Neural cell (in vitro differentiated cells): ENCODE results near the gene TMEM121B. TPM values are rescaled to one million over a fixed set of nuclear protein-coding genes. Genes with fewer than 3 reads are reported as not detected.

Experiments
- H2AFZ ChIP-seq: fragments of 200-600, 300-800 bp; sonication (generic), shearing (Covaris generic); 2 replicates; pipeline ENCODE4 v1.6.0; 2014; ENCODE audit warnings: low read depth, mild to moderate bottlenecking, antibody characterized with exemption, low read length, moderate library complexity
- H3F3A ChIP-seq: fragments of 200-600 bp; shearing (Covaris generic); 2 replicates; pipeline ENCODE4 v1.6.1; 2016; ENCODE audit warnings: mild to moderate bottlenecking, moderate library complexity, mixed read lengths, antibody characterized with exemption, low read length; ENCODE audit not compliant: insufficient read depth, poor library complexity, severe bottlenecking
- H3K27ac ChIP-seq: fragments of 200-600, 300-800 bp; sonication (generic), shearing (Covaris generic); 2 replicates; pipeline ENCODE4 v1.5.1; 2014; ENCODE audit warnings: mild to moderate bottlenecking, low read length, moderate library complexity
- H3K27me3 ChIP-seq: fragments of 300-800, 200-600 bp; sonication (generic), shearing (Covaris generic); 2 replicates; pipeline ENCODE4 v1.6.0; 2014; ENCODE audit warnings: mild to moderate bottlenecking, low read depth, low read length, moderate library complexity; ENCODE audit not compliant: insufficient read depth
- H3K36me3 ChIP-seq: fragments of 300-800, 200-600 bp; sonication (generic), shearing (Covaris generic); 2 replicates; pipeline ENCODE4 v1.5.1; 2014; ENCODE audit warnings: mild to moderate bottlenecking, antibody characterized with exemption, low read length, moderate library complexity; ENCODE audit not compliant: insufficient read depth
- H3K4me2 ChIP-seq: fragments of 300-800, 200-600 bp; sonication (generic), shearing (Covaris generic); 2 replicates; pipeline ENCODE4 v1.6.0; 2014; ENCODE audit warnings: mild to moderate bottlenecking, low read length
- H3K4me3 ChIP-seq: fragments of 300-800, 200-600 bp; sonication (generic), shearing (Covaris generic); 2 replicates; pipeline ENCODE4 v1.5.1; 2014; ENCODE audit warnings: mild to moderate bottlenecking, low read length, moderate library complexity
- H3K79me2 ChIP-seq: fragments of 200-600 bp; shearing (Covaris generic); replicated peaks from 2 replicates; pipeline ENCODE4 v1.6.0; 2014; ENCODE audit warnings: mild to moderate bottlenecking, low read length, moderate library complexity; ENCODE audit not compliant: insufficient read depth
- H3K9ac ChIP-seq: fragments of 300-800, 200-600 bp; sonication (generic), shearing (Covaris generic); 2 replicates; pipeline ENCODE4 v1.6.1; 2016; ENCODE audit warnings: mild to moderate bottlenecking, low read length, mixed read lengths
- H3K9me2 ChIP-seq: fragments of 200-600 bp; shearing (Covaris generic); 2 replicates; pipeline ENCODE4 v1.6.1; 2016; ENCODE audit warnings: mild to moderate bottlenecking, low read length, mixed read lengths; ENCODE audit not compliant: insufficient read depth
- H3K9me3 ChIP-seq: fragments of 200-600, 300-800 bp; sonication (generic), shearing (Covaris generic); 2 replicates; pipeline ENCODE4 v1.6.1; 2016; ENCODE audit warnings: mild to moderate bottlenecking, mixed run types, low read length, moderate library complexity, mixed read lengths
- H4K20me1 ChIP-seq: fragments of 200-600 bp; shearing (Covaris generic); 2 replicates; pipeline ENCODE4 v1.6.1; 2016; ENCODE audit warnings: mild to moderate bottlenecking, mixed run types; ENCODE audit not compliant: insufficient read depth
- EP300 ChIP-seq: fragments of 450-650 bp; conservative IDR thresholded peaks from 2 replicates; pipeline ENCODE4 v1.6.1; 2014; ENCODE audit warnings: antibody characterized with exemption, mild to moderate bottlenecking, moderate library complexity; ENCODE audit not compliant: poor library complexity, severe bottlenecking
- EZH2 ChIP-seq: fragments of 200-600, 300-800 bp; shearing (Covaris generic), sonication (generic); IDR thresholded peaks from 2 replicates; pipeline ENCODE4 v1.6.1; 2014; ENCODE audit warnings: antibody characterized with exemption, low read length, borderline replicate concordance, mild to moderate bottlenecking; ENCODE audit not compliant: insufficient read depth, poor library complexity, severe bottlenecking
- MXI1 ChIP-seq: fragments of 450-650 bp; conservative IDR thresholded peaks from 2 replicates; pipeline ENCODE4 v1.6.1; 2014; ENCODE audit warnings: antibody characterized with exemption, mild to moderate bottlenecking; ENCODE audit not compliant: poor library complexity, severe bottlenecking
- POLR2AphosphoS5 ChIP-seq: IDR thresholded peaks from 2 replicates; pipeline ENCODE4 v1.6.1; 2012
- RAD21 ChIP-seq: fragments of 450-650 bp; conservative IDR thresholded peaks from 2 replicates; pipeline ENCODE4 v1.6.1; 2014; ENCODE audit warnings: antibody characterized with exemption, mild to moderate bottlenecking, moderate library complexity
- SMC3 ChIP-seq: fragments of 450-650 bp; conservative IDR thresholded peaks from 2 replicates; pipeline ENCODE4 v1.6.1; 2014; ENCODE audit warnings: antibody characterized with exemption, mild to moderate bottlenecking, moderate library complexity; ENCODE audit not compliant: poor library complexity
- TAF1 ChIP-seq: IDR thresholded peaks from 2 replicates; pipeline ENCODE4 v1.6.1; 2012; ENCODE audit warnings: low read depth
- polyA plus RNA-seq: library from polyadenylated mRNA; depleted of rRNA; stranded (reverse); fragments of >200 nt; gene quantifications from 2 replicates; pipeline ENCODE4 v1.2.3, GENCODE V29; 2014
- TF ChIP-seq, protein P1 (sequence below): IDR thresholded peaks from 2 replicates; pipeline ENCODE4 v1.6.1; 2012; ENCODE audit warnings: borderline replicate concordance
- TF ChIP-seq, protein P2 (sequence below): fragments of 450-650 bp; IDR thresholded peaks from 2 replicates; pipeline ENCODE4 v1.5.1; 2014; ENCODE audit warnings: antibody characterized with exemption, mild to moderate bottlenecking, moderate library complexity; ENCODE audit not compliant: poor library complexity, severe bottlenecking

TMEM121B gene
- polyA plus RNA-seq, 1 donor from 2014 or later: 15.8 TPM

DNA sequence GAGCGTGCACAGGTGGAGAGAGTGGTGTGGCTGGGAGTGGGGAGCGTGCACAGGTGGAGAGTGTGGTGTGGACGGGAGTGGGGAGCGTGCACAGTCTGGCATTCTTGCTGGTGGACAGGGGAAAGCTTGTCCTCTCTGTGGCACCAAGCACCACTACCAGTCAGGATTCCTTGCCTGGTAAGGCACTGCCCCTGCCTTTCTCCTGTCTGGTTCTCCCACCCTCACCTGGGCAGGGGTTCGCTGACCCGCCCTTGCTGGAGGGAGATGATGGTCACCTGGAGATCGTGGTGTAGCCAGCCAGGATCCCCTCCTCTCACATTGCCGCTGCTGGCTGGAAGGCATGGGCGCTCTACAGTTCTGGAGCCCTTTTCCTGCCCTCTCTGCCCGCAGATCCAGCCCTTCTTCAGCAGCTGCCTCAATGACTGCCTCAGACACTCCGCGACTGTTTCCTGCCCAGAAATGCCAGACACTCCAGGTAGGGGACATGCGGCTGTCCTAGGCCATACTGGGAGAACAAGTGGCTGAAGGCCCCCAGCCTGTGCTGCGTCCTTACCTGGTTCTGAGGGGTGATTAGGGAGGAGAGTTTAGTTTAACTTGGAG is 16.7 kb downstream of the TMEM121B start:
- Histone ChIP-seq H3K4me2 (no peak overlapping the region), H3K36me3 (no peaks in the 10 kb centered on the region)

DNA sequence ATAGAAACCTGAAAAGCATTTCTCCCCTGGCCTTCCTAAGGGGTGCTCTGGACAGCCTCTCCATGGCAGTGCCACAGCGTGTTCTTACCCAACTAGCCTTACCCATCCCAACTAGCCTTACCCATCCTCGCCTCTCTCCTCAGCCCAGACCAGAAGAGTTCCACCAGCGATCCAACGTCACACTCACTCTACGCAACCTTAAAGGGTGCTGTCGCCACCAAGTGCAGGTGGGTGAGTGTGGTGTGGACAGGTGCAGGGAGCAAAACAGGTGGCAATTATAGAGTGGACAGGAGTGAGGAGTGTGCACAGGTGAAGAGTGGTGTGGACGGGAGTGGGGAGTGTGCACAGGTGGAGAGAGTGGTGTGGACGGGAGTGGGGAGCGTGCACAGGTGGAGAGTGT is 17.8 kb downstream of the TMEM121B start:
- H3K9me2 ChIP-seq: no peaks in the 10 kb centered on the region
- no peaks in the 10 kb centered on the region for H3K27me3 ChIP-seq
- no peaks in the 10 kb centered on the region for H3F3A ChIP-seq
- H3K4me2 ChIP-seq: no peak overlapping the region
- no peak overlapping the region for H2AFZ ChIP-seq
- TF ChIP-seq MXI1: no peak
- TF ChIP-seq, protein P1, sequence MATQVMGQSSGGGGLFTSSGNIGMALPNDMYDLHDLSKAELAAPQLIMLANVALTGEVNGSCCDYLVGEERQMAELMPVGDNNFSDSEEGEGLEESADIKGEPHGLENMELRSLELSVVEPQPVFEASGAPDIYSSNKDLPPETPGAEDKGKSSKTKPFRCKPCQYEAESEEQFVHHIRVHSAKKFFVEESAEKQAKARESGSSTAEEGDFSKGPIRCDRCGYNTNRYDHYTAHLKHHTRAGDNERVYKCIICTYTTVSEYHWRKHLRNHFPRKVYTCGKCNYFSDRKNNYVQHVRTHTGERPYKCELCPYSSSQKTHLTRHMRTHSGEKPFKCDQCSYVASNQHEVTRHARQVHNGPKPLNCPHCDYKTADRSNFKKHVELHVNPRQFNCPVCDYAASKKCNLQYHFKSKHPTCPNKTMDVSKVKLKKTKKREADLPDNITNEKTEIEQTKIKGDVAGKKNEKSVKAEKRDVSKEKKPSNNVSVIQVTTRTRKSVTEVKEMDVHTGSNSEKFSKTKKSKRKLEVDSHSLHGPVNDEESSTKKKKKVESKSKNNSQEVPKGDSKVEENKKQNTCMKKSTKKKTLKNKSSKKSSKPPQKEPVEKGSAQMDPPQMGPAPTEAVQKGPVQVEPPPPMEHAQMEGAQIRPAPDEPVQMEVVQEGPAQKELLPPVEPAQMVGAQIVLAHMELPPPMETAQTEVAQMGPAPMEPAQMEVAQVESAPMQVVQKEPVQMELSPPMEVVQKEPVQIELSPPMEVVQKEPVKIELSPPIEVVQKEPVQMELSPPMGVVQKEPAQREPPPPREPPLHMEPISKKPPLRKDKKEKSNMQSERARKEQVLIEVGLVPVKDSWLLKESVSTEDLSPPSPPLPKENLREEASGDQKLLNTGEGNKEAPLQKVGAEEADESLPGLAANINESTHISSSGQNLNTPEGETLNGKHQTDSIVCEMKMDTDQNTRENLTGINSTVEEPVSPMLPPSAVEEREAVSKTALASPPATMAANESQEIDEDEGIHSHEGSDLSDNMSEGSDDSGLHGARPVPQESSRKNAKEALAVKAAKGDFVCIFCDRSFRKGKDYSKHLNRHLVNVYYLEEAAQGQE: no peak
- TF ChIP-seq, protein P2, sequence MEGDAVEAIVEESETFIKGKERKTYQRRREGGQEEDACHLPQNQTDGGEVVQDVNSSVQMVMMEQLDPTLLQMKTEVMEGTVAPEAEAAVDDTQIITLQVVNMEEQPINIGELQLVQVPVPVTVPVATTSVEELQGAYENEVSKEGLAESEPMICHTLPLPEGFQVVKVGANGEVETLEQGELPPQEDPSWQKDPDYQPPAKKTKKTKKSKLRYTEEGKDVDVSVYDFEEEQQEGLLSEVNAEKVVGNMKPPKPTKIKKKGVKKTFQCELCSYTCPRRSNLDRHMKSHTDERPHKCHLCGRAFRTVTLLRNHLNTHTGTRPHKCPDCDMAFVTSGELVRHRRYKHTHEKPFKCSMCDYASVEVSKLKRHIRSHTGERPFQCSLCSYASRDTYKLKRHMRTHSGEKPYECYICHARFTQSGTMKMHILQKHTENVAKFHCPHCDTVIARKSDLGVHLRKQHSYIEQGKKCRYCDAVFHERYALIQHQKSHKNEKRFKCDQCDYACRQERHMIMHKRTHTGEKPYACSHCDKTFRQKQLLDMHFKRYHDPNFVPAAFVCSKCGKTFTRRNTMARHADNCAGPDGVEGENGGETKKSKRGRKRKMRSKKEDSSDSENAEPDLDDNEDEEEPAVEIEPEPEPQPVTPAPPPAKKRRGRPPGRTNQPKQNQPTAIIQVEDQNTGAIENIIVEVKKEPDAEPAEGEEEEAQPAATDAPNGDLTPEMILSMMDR: no peak
- H3K27ac ChIP-seq: no peak overlapping the region
- H3K9ac ChIP-seq: no peak overlapping the region
- H3K36me3 ChIP-seq: no peaks in the 10 kb centered on the region
- no peaks in the 10 kb centered on the region for H3K9me3 ChIP-seq
- H4K20me1 ChIP-seq: no peaks in the 10 kb centered on the region
- H3K4me3 ChIP-seq: no peak overlapping the region
- H3K79me2 ChIP-seq: no peaks in the 10 kb centered on the region

More for the DNA sequence above, 16.7 kb downstream of the TMEM121B start:
- no peaks in the 10 kb centered on the region for H3K9me2 ChIP-seq
- no peak overlapping the region for H3K4me3 ChIP-seq
- TF ChIP-seq TAF1: no peak
- no peak for TF ChIP-seq SMC3
- no peak for TF ChIP-seq POLR2AphosphoS5
- TF ChIP-seq MXI1: no peak
- TF ChIP-seq EP300: no peak
- TF ChIP-seq, protein P1: no peak
- no peak for TF ChIP-seq RAD21
- TF ChIP-seq, protein P2: no peak
- TF ChIP-seq EZH2: no peak
- no peaks in the 10 kb centered on the region for H3F3A ChIP-seq
- no peak overlapping the region for H3K27ac ChIP-seq
- no peak overlapping the region for H3K9ac ChIP-seq
- H3K27me3 ChIP-seq: no peaks in the 10 kb centered on the region
- no peaks in the 10 kb centered on the region for H3K9me3 ChIP-seq
- H2AFZ ChIP-seq: no peak overlapping the region
- H3K79me2 ChIP-seq: no peaks in the 10 kb centered on the region
- no peaks in the 10 kb centered on the region for H4K20me1 ChIP-seq
